ENCODE data around the gene AADAT. TPM values are rescaled to one million over a fixed set of nuclear protein-coding genes. Genes with fewer than 3 reads are reported as not detected.
"Not testable (repeated sequence)": the region's sequence is repeated elsewhere in the genome, so short reads cannot be mapped to it uniquely, and the experiment has no call there.

Gene AADAT
- total RNA-seq, 1 experiment from 2014 or later: 5.4 TPM

- ChIA-PET POLR2A (ENCODE audit: low non-redundant PET) (no interaction called here), CTCF (no interaction called here)
- Histone ChIP-seq H3K4me1 (ENCODE audit: insufficient read depth, low read length, poor library complexity, severe bottlenecking) (peaks cover 10% of the 10 kb centered on the region), H3K9me3 (ENCODE audit: low read depth, low read length, poor library complexity, severe bottlenecking) (no peaks in the 10 kb centered on the region), H3K4me3 (ENCODE audit: low read depth, low read length, poor library complexity, severe bottlenecking) (no peak overlapping the region), H3K36me3 (ENCODE audit: insufficient read depth, low read length, poor library complexity, severe bottlenecking) (no peaks in the 10 kb centered on the region), H3K27me3 (replicated peaks; ENCODE audit: insufficient read depth, low read depth, low read length, poor library complexity) (no peaks in the 10 kb centered on the region), H3K27ac (ENCODE audit: low read depth, low read length, poor library complexity, severe bottlenecking) (no peak overlapping the region)
- BruUV-seq (replicated peaks): no TSS peak
- intact Hi-C loops (cut with micrococcal nuclease; ENCODE audit: unreplicated experiment): no loop called here
- TF ChIP-seq EZH2 (IDR thresholded peaks at IDR 0.05; ENCODE audit: borderline replicate concordance, low read depth, low read length, poor library complexity, severe bottlenecking) (no peak), CTCF (conservative IDR thresholded peaks at IDR 0.05; ENCODE audit: low read depth, low read length) (no peak)
- no peak for DNase-seq (ENCODE audit: low spot score)
These were observed 17.1 kb upstream of the AADAT start for GRCh38 chr4:170106900-170107299.

GRCh38 chr4:170102426-170102825, 12.7 kb upstream of the AADAT start:
- Histone ChIP-seq H3K4me3 (ENCODE audit: low read depth, low read length, poor library complexity, severe bottlenecking) (no peak overlapping the region), H3K27ac (ENCODE audit: low read depth, low read length, poor library complexity, severe bottlenecking) (no peak overlapping the region), H3K9me3 (ENCODE audit: low read depth, low read length, poor library complexity, severe bottlenecking) (no peaks in the 10 kb centered on the region), H3K27me3 (replicated peaks; ENCODE audit: insufficient read depth, low read depth, low read length, poor library complexity) (no peaks in the 10 kb centered on the region), H3K4me1 (ENCODE audit: insufficient read depth, low read length, poor library complexity, severe bottlenecking) (peaks cover 5% of the 10 kb centered on the region), H3K36me3 (ENCODE audit: insufficient read depth, low read length, poor library complexity, severe bottlenecking) (no peaks in the 10 kb centered on the region)
- no peak for TF ChIP-seq EZH2 (IDR thresholded peaks at IDR 0.05; ENCODE audit: borderline replicate concordance, low read depth, low read length, poor library complexity, severe bottlenecking)
- TF ChIP-seq CTCF (conservative IDR thresholded peaks at IDR 0.05; ENCODE audit: low read depth, low read length): no peak
- CTCF ChIA-PET: no interaction called here
- POLR2A ChIA-PET (ENCODE audit: low non-redundant PET): interaction anchor here (0.6 kb wide), 1 partner anchor 57 kb away, joined by 3 read pairs; no protein-coding TSS in a partner anchor
- BruUV-seq (replicated peaks): no TSS peak
- intact Hi-C loops (cut with micrococcal nuclease; ENCODE audit: unreplicated experiment): no loop called here
- no peak for DNase-seq (ENCODE audit: low spot score)

GRCh38 chr4:170098171-170098570, 8.4 kb upstream of the AADAT start:
- H3K36me3 ChIP-seq (ENCODE audit: insufficient read depth, low read length, poor library complexity, severe bottlenecking); H3K27me3 ChIP-seq (replicated peaks; ENCODE audit: insufficient read depth, low read depth, low read length, poor library complexity); DNase-seq (ENCODE audit: low spot score); CTCF ChIA-PET; H3K4me3 ChIP-seq (ENCODE audit: low read depth, low read length, poor library complexity, severe bottlenecking); H3K4me1 ChIP-seq (ENCODE audit: insufficient read depth, low read length, poor library complexity, severe bottlenecking); BruUV-seq (replicated peaks); POLR2A ChIA-PET (ENCODE audit: low non-redundant PET); H3K27ac ChIP-seq (ENCODE audit: low read depth, low read length, poor library complexity, severe bottlenecking); H3K9me3 ChIP-seq (ENCODE audit: low read depth, low read length, poor library complexity, severe bottlenecking); intact Hi-C loops (cut with micrococcal nuclease; ENCODE audit: unreplicated experiment): not testable (repeated sequence)

GRCh38 chr4:170097681-170098080, 7.9 kb upstream of the AADAT start:
- no TSS peak for BruUV-seq (replicated peaks)
- POLR2A ChIA-PET (ENCODE audit: low non-redundant PET): no interaction called here
- intact Hi-C loops (cut with micrococcal nuclease; ENCODE audit: unreplicated experiment): no loop called here
- Histone ChIP-seq H3K27ac (ENCODE audit: low read depth, low read length, poor library complexity, severe bottlenecking) (no peak overlapping the region), H3K27me3 (replicated peaks; ENCODE audit: insufficient read depth, low read depth, low read length, poor library complexity) (no peaks in the 10 kb centered on the region), H3K9me3 (ENCODE audit: low read depth, low read length, poor library complexity, severe bottlenecking) (no peaks in the 10 kb centered on the region), H3K4me1 (ENCODE audit: insufficient read depth, low read length, poor library complexity, severe bottlenecking) (no peaks in the 10 kb centered on the region), H3K4me3 (ENCODE audit: low read depth, low read length, poor library complexity, severe bottlenecking) (no peak overlapping the region), H3K36me3 (ENCODE audit: insufficient read depth, low read length, poor library complexity, severe bottlenecking) (no peaks in the 10 kb centered on the region)
- CTCF ChIA-PET: no interaction called here
- no peak for TF ChIP-seq CTCF (conservative IDR thresholded peaks at IDR 0.05; ENCODE audit: low read depth, low read length)
- TF ChIP-seq EZH2 (IDR thresholded peaks at IDR 0.05; ENCODE audit: borderline replicate concordance, low read depth, low read length, poor library complexity, severe bottlenecking): no peak
- DNase-seq (ENCODE audit: low spot score): no peak

Data from A673 (cell line).